H1 (cell line): ENCODE measurements around the gene RENBP. TPM values are rescaled to one million over a fixed set of nuclear protein-coding genes. Genes with fewer than 3 reads are reported as not detected.

Experiments
- CTCF ChIA-PET: fragments of 300-600 bp; sonication (Branson Sonifier 250); formaldehyde crosslinking; loops from one replicate; lab custom pipeline; 2021; ENCODE audit not compliant: partially characterized antibody; lab: Charles Lee
- POLR2A ChIA-PET: fragments of 300-600 bp; sonication (Branson Sonifier 250); formaldehyde crosslinking; loops from one replicate; lab custom pipeline; 2021; ENCODE audit warnings: inconsistent platforms; ENCODE audit not compliant: partially characterized antibody; lab: Charles Lee
- DNase-seq, 2 experiments: peaks; one replicate each; pipeline versions ENCODE4 v3.0.0 to v3.0.0-alpha.2; 2010 to 2022; ENCODE audit warnings: low spot score in 2 of 2, low read depth in 1 of 2, mixed read lengths in 1 of 2
- FAIRE-seq: peaks from 2 replicates; lab custom pipeline; 2011; peaks lifted over from hg19 to GRCh38; lab: Jason Lieb, UNC
- H2AFZ ChIP-seq: 2 replicates; pipeline ENCODE4 v1.8.1; 2012; ENCODE audit warnings: low read length, inconsistent platforms
- H2AK5ac ChIP-seq: 2 replicates; pipeline ENCODE4 v1.6.1; 2013; ENCODE audit warnings: low read depth, low read length
- H2BK120ac ChIP-seq: replicated peaks from 2 replicates; pipeline ENCODE3; 2013; ENCODE audit warnings: low read depth, low read length, inconsistent platforms
- H2BK12ac ChIP-seq: 2 replicates; pipeline ENCODE4 v1.6.1; 2013; ENCODE audit warnings: low read depth, low read length
- H2BK15ac ChIP-seq: 2 replicates; pipeline ENCODE4 v1.6.1; 2013; ENCODE audit warnings: low read length
- H2BK20ac ChIP-seq: 2 replicates; pipeline ENCODE4 v1.6.1; 2013; ENCODE audit warnings: low read length
- H2BK5ac ChIP-seq: 2 replicates; pipeline ENCODE4 v1.6.1; 2013; ENCODE audit warnings: low read depth, low read length
- H3K14ac ChIP-seq: 2 replicates; pipeline ENCODE4 v1.6.1; 2013; ENCODE audit warnings: inconsistent platforms; ENCODE audit not compliant: insufficient read length
- H3K18ac ChIP-seq: 2 replicates; pipeline ENCODE4 v1.6.1; 2013; ENCODE audit warnings: low read length; ENCODE audit errors: extremely low read depth
- H3K23ac ChIP-seq: 2 replicates; pipeline ENCODE4 v1.6.1; 2013; ENCODE audit warnings: inconsistent platforms; ENCODE audit not compliant: insufficient read length
- H3K23me2 ChIP-seq: 2 replicates; pipeline ENCODE4 v1.6.1; 2013; ENCODE audit warnings: low read depth, low read length
- H3K27ac ChIP-seq: 2 replicates; pipeline ENCODE4 v1.6.1; 2011; ENCODE audit warnings: low read depth, low read length, inconsistent platforms
- H3K27me3 ChIP-seq, 4 experiments: replicated peaks in 1 of 4; 1 replicate in 1 of 4; 2 replicates in 3 of 4; pipeline versions ENCODE4 v1.6.1 to v1.8.1; 2011 to 2013; ENCODE audit warnings: low read length in 3 of 4, mild to moderate bottlenecking in 3 of 4, inconsistent platforms in 2 of 4, mixed read lengths in 2 of 4, moderate library complexity in 1 of 4; ENCODE audit not compliant: control insufficient read depth in 3 of 4, insufficient read depth in 3 of 4; ENCODE audit errors: extremely low read depth in 1 of 4
- H3K36me3 ChIP-seq, 4 experiments: 2 replicates each; pipeline versions ENCODE4 v1.6.1 to v1.8.1; 2011 to 2013; ENCODE audit warnings: mild to moderate bottlenecking in 4 of 4, low read length in 3 of 4, moderate library complexity in 2 of 4, control low read depth in 1 of 4, inconsistent platforms in 1 of 4; ENCODE audit not compliant: insufficient read depth in 4 of 4, control insufficient read depth in 2 of 4
- H3K4ac ChIP-seq: replicated peaks from 2 replicates; pipeline ENCODE3; 2013; ENCODE audit warnings: low read length, low read depth, mixed read lengths, inconsistent platforms; ENCODE audit not compliant: insufficient read length
- H3K4me1 ChIP-seq, 4 experiments: replicated peaks in 1 of 4; 1 replicate in 1 of 4; 2 replicates in 3 of 4; pipeline versions ENCODE4 v1.6.1 to v1.8.1; 2011 to 2013; ENCODE audit warnings: low read length in 3 of 4, inconsistent platforms in 2 of 4, mixed read lengths in 1 of 4; ENCODE audit not compliant: insufficient read depth in 4 of 4, control insufficient read depth in 3 of 4
- H3K4me2 ChIP-seq, 2 experiments: 2 replicates each; pipeline versions ENCODE4 v1.6.1 to v1.8.1; 2011 to 2013; ENCODE audit warnings: low read depth in 2 of 2, low read length in 2 of 2, control low read depth in 1 of 2, inconsistent platforms in 1 of 2, mild to moderate bottlenecking in 1 of 2; ENCODE audit not compliant: insufficient read depth in 1 of 2
- H3K4me3 ChIP-seq, 4 experiments: fragments of 200-600, 300-600 bp in 1 of 4; sonication (generic), shearing (Covaris generic), sonication (Bioruptor Twin) in 1 of 4; 2 replicates each; pipeline versions ENCODE4 v1.5.1 to v1.8.1; 2011 to 2016; ENCODE audit warnings: low read length in 4 of 4, low read depth in 3 of 4, control low read depth in 2 of 4, inconsistent platforms in 2 of 4, mild to moderate bottlenecking in 2 of 4, mixed read lengths in 1 of 4, moderate library complexity in 1 of 4; ENCODE audit not compliant: insufficient read depth in 2 of 4; ENCODE audit errors: extremely low read depth in 1 of 4
- H3K56ac ChIP-seq: replicated peaks from 2 replicates; pipeline ENCODE3; 2013; ENCODE audit warnings: low read depth, mild to moderate bottlenecking, mixed read lengths, low read length, inconsistent platforms; ENCODE audit not compliant: insufficient read length
- H3K79me1 ChIP-seq: 2 replicates; pipeline ENCODE4 v1.6.1; 2013; ENCODE audit warnings: low read depth, low read length, control low read depth
- H3K79me2 ChIP-seq, 2 experiments: 2 replicates each; pipeline versions ENCODE4 v1.6.1 to v1.8.1; 2012 to 2013; ENCODE audit warnings: low read length in 2 of 2, mild to moderate bottlenecking in 2 of 2, inconsistent platforms in 1 of 2; ENCODE audit not compliant: insufficient read depth in 2 of 2, control insufficient read depth in 1 of 2
- H3K9ac ChIP-seq, 4 experiments: replicated peaks in 1 of 4; 1 replicate in 1 of 4; 2 replicates in 3 of 4; pipeline versions ENCODE4 v1.6.1 to v1.8.1; 2011 to 2013; ENCODE audit warnings: low read depth in 3 of 4, low read length in 3 of 4, control low read depth in 2 of 4, mild to moderate bottlenecking in 2 of 4, moderate library complexity in 2 of 4, inconsistent platforms in 1 of 4; ENCODE audit errors: extremely low read depth in 1 of 4
- H3K9me3 ChIP-seq, 2 experiments: 2 replicates each; pipeline versions ENCODE4 v1.6.1 to v1.8.1; 2012 to 2013; ENCODE audit warnings: mild to moderate bottlenecking in 2 of 2, moderate library complexity in 2 of 2, control low read depth in 1 of 2, inconsistent platforms in 1 of 2, low read depth in 1 of 2, low read length in 1 of 2, mixed read lengths in 1 of 2; ENCODE audit not compliant: insufficient read depth in 2 of 2
- H4K20me1 ChIP-seq, 2 experiments: replicated peaks in 1 of 2; 2 replicates each; pipeline versions ENCODE3 to v1.8.1; 2011 to 2013; ENCODE audit warnings: inconsistent platforms in 2 of 2, low read length in 2 of 2, mild to moderate bottlenecking in 1 of 2; ENCODE audit not compliant: insufficient read depth in 2 of 2, control insufficient read depth in 1 of 2
- H4K5ac ChIP-seq: 2 replicates; pipeline ENCODE4 v1.6.1; 2013; ENCODE audit warnings: low read length, low read depth, mixed read lengths, inconsistent platforms; ENCODE audit not compliant: insufficient read length
- H4K8ac ChIP-seq: 2 replicates; pipeline ENCODE4 v1.8.0; 2013; ENCODE audit warnings: mild to moderate bottlenecking, moderate library complexity, low read length, inconsistent platforms; ENCODE audit not compliant: insufficient read depth; ENCODE audit errors: extremely low read depth
- H4K91ac ChIP-seq: replicated peaks from 2 replicates; pipeline ENCODE3; 2013; ENCODE audit warnings: low read length, mixed read lengths, inconsistent platforms; ENCODE audit not compliant: insufficient read length
- CBX5 ChIP-seq: fragments of 300-800, 300-1000 bp; sonication (generic); IDR thresholded peaks from 2 replicates; pipeline ENCODE4 v1.7.1; 2016; ENCODE audit warnings: antibody characterized with exemption, low read length, low read depth
- HDAC6 ChIP-seq: IDR thresholded peaks from one replicate; pipeline ENCODE4 v1.7.1; 2012; ENCODE audit warnings: low read depth, mild to moderate bottlenecking, inconsistent platforms, low read length, moderate library complexity
- POLR2AphosphoS5 ChIP-seq: IDR thresholded peaks from 2 replicates; pipeline ENCODE4 v1.6.1; 2011; ENCODE audit warnings: low read depth, low read length
- TBP ChIP-seq: IDR thresholded peaks from 2 replicates; pipeline ENCODE4 v1.6.1; 2011; ENCODE audit warnings: low read depth, low read length, improper control_type of control experiment
- TCF12 ChIP-seq: IDR thresholded peaks from 2 replicates; pipeline ENCODE4 v1.6.1; 2011; ENCODE audit warnings: low read depth, mild to moderate bottlenecking, low read length
- YY1 ChIP-seq: IDR thresholded peaks from 2 replicates; pipeline ENCODE4 v1.6.1; 2011; ENCODE audit warnings: low read depth, mild to moderate bottlenecking, low read length
- WGBS, 2 experiments: shearing (Covaris generic) in 1 of 2; methylation state at CpG; one replicate each; pipeline versions ENCODE4 v1.1.6 to v1.1.7; 2013 to 2015; ENCODE audit warnings: low lambda C conversion rate in 2 of 2, mixed read lengths in 2 of 2, inconsistent platforms in 1 of 2, low coverage in 1 of 2, missing lambda C conversion rate in 1 of 2; ENCODE audit not compliant: insufficient replicate concordance in 2 of 2, insufficient coverage in 1 of 2, insufficient read length in 1 of 2; ENCODE audit errors: extremely low coverage in 1 of 2, missing lambda C conversion rate in 1 of 2; 5-methylcytosine and 5-hydroxymethylcytosine counted together
- polyA plus RNA-seq, 7 experiments: library from polyadenylated mRNA; depleted of rRNA in 3 of 7; stranded (reverse) in 5 of 7; unstranded in 2 of 7; fragments of >200 nt in 5 of 7; fragments of 200-250 nt in 2 of 7; gene quantifications; 1 replicate in 5 of 7; 2 replicates in 1 of 7; 4 replicates in 1 of 7; pipeline versions ENCODE4 v1.2.1 to v1.2.3, GENCODE V29; 2011 to 2013; ENCODE audit warnings: missing spikeins in 2 of 7, mixed read lengths in 2 of 7
- total RNA-seq: library from RNA; stranded (reverse); fragmentation: NEBNext Ultra II Directional; extraction: Animal tissue kit (Norgen Biotek cat#: 25700); gene quantifications from 2 replicates; pipeline ENCODE4 v1.2.1, GENCODE V29; 2021

RENBP gene
- total and polyA plus RNA-seq, 2 of the 8 experiments (the other 6 are each of a cell fraction or from before 2014, with no cell fraction given), result 12.4 to 21.8 TPM

GRCh38 chrX:153913211-153913610 lies 31.2 kb downstream of the RENBP start:
- Histone ChIP-seq H2AFZ (no peak overlapping the region), H3K79me1 (no peaks in the 10 kb centered on the region), H3K4me3 (no peak overlapping the region), H4K5ac (no peak overlapping the region), H2BK5ac (no peak overlapping the region), H2BK20ac (no peak overlapping the region), H3K9me3 (no peaks in the 10 kb centered on the region), H3K14ac (no peak overlapping the region), H3K9ac (no peak overlapping the region), H3K18ac (no peak overlapping the region), H3K23ac (no peak overlapping the region), H2BK12ac (no peak overlapping the region), H3K4me2 (no peak overlapping the region), H3K27ac (no peak overlapping the region), H3K4ac (no peak overlapping the region), H3K4me1 (peaks cover 0 to 3% (median 0%) of the 10 kb centered on the region in 4 experiments; a peak in 1 of 7 replicates), H4K91ac (no peak overlapping the region), H3K36me3 (no peaks in the 10 kb centered on the region; a peak in 1 of 8 replicates), H2AK5ac (no peak overlapping the region), H2BK120ac (no peak overlapping the region), H3K27me3 (no peaks in the 10 kb centered on the region), H3K79me2 (no peaks in the 10 kb centered on the region), H3K23me2 (no peaks in the 10 kb centered on the region), H4K8ac (no peak overlapping the region), H4K20me1 (no peaks in the 10 kb centered on the region), H2BK15ac (no peak overlapping the region), H3K56ac (no peak overlapping the region)
- WGBS, 2 experiments, result 87% methylated on average over 6 of the region's 17 CpGs; no CpG with 5 or more reads in 1 of the 2 experiments
- FAIRE-seq, result no peak
- no peak for DNase-seq
- no peak for TF ChIP-seq TCF12
- TF ChIP-seq POLR2AphosphoS5, result no peak
- no peak for TF ChIP-seq HDAC6
- no peak for TF ChIP-seq TBP
- TF ChIP-seq YY1, result no peak
- no peak for TF ChIP-seq CBX5
- ChIA-PET POLR2A (no interaction called here), CTCF (interaction anchor here (1.0 to 5.7 kb wide), 3 partner anchors 10 to 53 kb away, joined by 3 to 65 read pairs (median 4); partner anchors contain the start of gene ARHGAP4)
